ENCODE results near the gene KIF15.
"Not testable (repeated sequence)": the region's sequence is repeated elsewhere in the genome, so short reads cannot be mapped to it uniquely, and the experiment has no call there.

KIF15 gene

GRCh38 chr3:44761424-44762169, at the start of gene KIF15, which contains the start of gene KIAA1143:
TSS of gene KIF15 (plus strand) at chr3:44761794. CDS start at chr3:44761866, 72 bp downstream.
TSS of gene KIAA1143 (minus strand) at chr3:44761619. CDS start at chr3:44761602, 17 bp downstream.
- peak; percentile 97 for ATAC-seq

- ATAC-seq, result peak; percentile 85 to 92
These were observed 49.0 kb upstream of the KIF15 start, which contains the start of gene ZNF502 for GRCh38 chr3:44712455-44713075. TSS of gene ZNF502 (plus strand) at chr3:44712660. CDS start at chr3:44720262, 7,602 bp downstream.

- no peak for ATAC-seq
These were observed 40.1 kb upstream of the KIF15 start for GRCh38 chr3:44721231-44722102.

- ATAC-seq, result no peak
These were observed 39.5 kb upstream of the KIF15 start for GRCh38 chr3:44722103-44722401.

- peak; percentile 99 for ATAC-seq
These were observed 32.1 kb upstream of the KIF15 start, which contains the start of gene ZNF501 for GRCh38 chr3:44729384-44729910. TSS of gene ZNF501 (plus strand) at chr3:44729635. CDS start at chr3:44734422, 4,787 bp downstream.

GRCh38 chr3:44734646-44735168, 26.9 kb upstream of the KIF15 start:
- ATAC-seq, result no peak

- peak in 1 of 2 donors; percentile 3 for ATAC-seq
These were observed 532 bp upstream of the KIF15 start for GRCh38 chr3:44761101-44761423.

GRCh38 chr3:44762170-44762677, 630 bp downstream of the KIF15 start:
- ATAC-seq, result no peak

GRCh38 chr3:44762690-44763089, 1.1 kb downstream of the KIF15 start:
- no peak for ATAC-seq

- ATAC-seq, result no peak
These were observed 2.7 kb downstream of the KIF15 start for GRCh38 chr3:44764248-44764647.

GRCh38 chr3:44771424-44772098, 10.0 kb downstream of the KIF15 start:
- ATAC-seq, result no peak

- ATAC-seq, result no peak
These were observed 10.5 kb downstream of the KIF15 start for GRCh38 chr3:44772099-44772442.

GRCh38 chr3:44782891-44783290, 21.3 kb downstream of the KIF15 start:
- no peak for ATAC-seq

GRCh38 chr3:44795197-44795596, 33.6 kb downstream of the KIF15 start:
- no peak for ATAC-seq

- no peak for ATAC-seq
These were observed 40.4 kb downstream of the KIF15 start for GRCh38 chr3:44802011-44802410.

GRCh38 chr3:44803298-44803697, 41.7 kb downstream of the KIF15 start:
- ATAC-seq, result no peak

- ATAC-seq, result no peak
These were observed 44.4 kb downstream of the KIF15 start for GRCh38 chr3:44805960-44806359.

GRCh38 chr3:44814751-44815150, 53.2 kb downstream of the KIF15 start:
- no peak for ATAC-seq

GRCh38 chr3:44816334-44816733, 54.7 kb downstream of the KIF15 start:
- not testable (repeated sequence) for ATAC-seq

- ATAC-seq, result not testable (repeated sequence)
These were observed 59.6 kb downstream of the KIF15 start for GRCh38 chr3:44821206-44821605.

GRCh38 chr3:44825264-44825925, 63.8 kb downstream of the KIF15 start:
- no peak for ATAC-seq

- no peak for ATAC-seq
These were observed 65.6 kb downstream of the KIF15 start for GRCh38 chr3:44827196-44827595.

Measured in activated CD4-positive, CD25-positive, alpha-beta regulatory T cell treated with anti-CD3 and anti-CD28 coated beads, Interleukin-2, amount 50 U/mL, for 24 hours (primary cell).